GM12865 (cell line): ENCODE data around the gene PCBP3.
"Not testable (repeated sequence)": the region's sequence is repeated elsewhere in the genome, so short reads cannot be mapped to it uniquely, and the experiment has no call there.

Experiments used
- DNase-seq: peaks from one replicate; pipeline ENCODE4 v3.0.0; 2010; ENCODE audit warnings: low read depth
- H3K4me3 ChIP-seq: 2 replicates; pipeline ENCODE4 v1.5.1; 2011; ENCODE audit warnings: mild to moderate bottlenecking, low read depth, low read length, control low read depth
- CTCF ChIP-seq: IDR thresholded peaks from 2 replicates; pipeline ENCODE4 v1.5.1; 2011; ENCODE audit warnings: low read length, control low read depth, low read depth, inconsistent platforms; ENCODE audit not compliant: insufficient read depth; ENCODE audit errors: missing control alignments

PCBP3 gene

GRCh38 chr21:45615145-45615711 is 28.3 kb upstream of the PCBP3 start:
- TF ChIP-seq CTCF: no peak
- DNase-seq: peak; percentile 84
- no peak overlapping the region for H3K4me3 ChIP-seq

- no peak for DNase-seq
- no peak for TF ChIP-seq CTCF
- H3K4me3 ChIP-seq: no peak overlapping the region
These were observed 26.3 kb upstream of the PCBP3 start for GRCh38 chr21:45617021-45617921.

GRCh38 chr21:45618287-45618686 is 25.2 kb upstream of the PCBP3 start:
- no peak overlapping the region for H3K4me3 ChIP-seq
- DNase-seq: no peak
- no peak for TF ChIP-seq CTCF

- no peak for TF ChIP-seq CTCF
- no peak overlapping the region for H3K4me3 ChIP-seq
- DNase-seq: no peak
These were observed 24.6 kb upstream of the PCBP3 start for GRCh38 chr21:45618846-45619485.

- DNase-seq: no peak
- no peak for TF ChIP-seq CTCF
- no peak overlapping the region for H3K4me3 ChIP-seq
These were observed 23.2 kb upstream of the PCBP3 start for GRCh38 chr21:45620201-45620923.

- not testable (repeated sequence) for H3K4me3 ChIP-seq, DNase-seq
These were observed 21.8 kb upstream of the PCBP3 start for GRCh38 chr21:45621435-45622331.
